Endothelial cell (in vitro differentiated cells): ENCODE results near the gene PRAC2. TPM values are rescaled to one million over a fixed set of nuclear protein-coding genes. Genes with fewer than 3 reads are reported as not detected.

Experiments
- DNase-seq: peaks from one replicate; pipeline ENCODE4 v3.0.0; 2021; ENCODE audit warnings: low spot score
- H3K27ac Mint-ChIP-seq: one replicate; pipeline ENCODE4 v1.8.0; 2021; ENCODE audit warnings: mixed read lengths, inconsistent platforms; ENCODE audit not compliant: unreplicated experiment
- H3K27me3 Mint-ChIP-seq: one replicate; pipeline ENCODE4 v1.8.0; 2021; ENCODE audit warnings: mild to moderate bottlenecking, moderate library complexity, mixed read lengths, inconsistent platforms; ENCODE audit not compliant: unreplicated experiment
- H3K36me3 Mint-ChIP-seq: one replicate; pipeline ENCODE4 v1.8.0; 2021; ENCODE audit warnings: mild to moderate bottlenecking, low read depth, mixed read lengths, inconsistent platforms; ENCODE audit not compliant: unreplicated experiment
- H3K4me1 Mint-ChIP-seq: one replicate; pipeline ENCODE4 v1.8.0; 2021; ENCODE audit warnings: mild to moderate bottlenecking, mixed read lengths, inconsistent platforms; ENCODE audit not compliant: unreplicated experiment
- H3K4me3 Mint-ChIP-seq: one replicate; pipeline ENCODE4 v1.8.0; 2021; ENCODE audit warnings: mild to moderate bottlenecking, mixed read lengths, inconsistent platforms; ENCODE audit not compliant: unreplicated experiment
- H3K9me3 Mint-ChIP-seq: one replicate; pipeline ENCODE4 v1.8.0; 2021; ENCODE audit warnings: mixed read lengths, inconsistent platforms; ENCODE audit not compliant: unreplicated experiment
- total RNA-seq: library from RNA; stranded (reverse); fragmentation: NEBNext Ultra II Directional; extraction: Animal tissue kit (Norgen Biotek cat#: 25700); gene quantifications from one replicate; pipeline ENCODE4 v1.2.1, GENCODE V29; 2021; ENCODE audit not compliant: unreplicated experiment
- TF ChIP-seq, protein P1 (sequence below): fragments of 200-600 bp; sonication (generic); IDR thresholded peaks from one replicate; pipeline ENCODE4 v1.5.0; 2021; ENCODE audit warnings: antibody characterized with exemption; ENCODE audit not compliant: unreplicated experiment

Gene PRAC2
- total RNA-seq, 1 donor from 2014 or later, result not detected

DNA sequence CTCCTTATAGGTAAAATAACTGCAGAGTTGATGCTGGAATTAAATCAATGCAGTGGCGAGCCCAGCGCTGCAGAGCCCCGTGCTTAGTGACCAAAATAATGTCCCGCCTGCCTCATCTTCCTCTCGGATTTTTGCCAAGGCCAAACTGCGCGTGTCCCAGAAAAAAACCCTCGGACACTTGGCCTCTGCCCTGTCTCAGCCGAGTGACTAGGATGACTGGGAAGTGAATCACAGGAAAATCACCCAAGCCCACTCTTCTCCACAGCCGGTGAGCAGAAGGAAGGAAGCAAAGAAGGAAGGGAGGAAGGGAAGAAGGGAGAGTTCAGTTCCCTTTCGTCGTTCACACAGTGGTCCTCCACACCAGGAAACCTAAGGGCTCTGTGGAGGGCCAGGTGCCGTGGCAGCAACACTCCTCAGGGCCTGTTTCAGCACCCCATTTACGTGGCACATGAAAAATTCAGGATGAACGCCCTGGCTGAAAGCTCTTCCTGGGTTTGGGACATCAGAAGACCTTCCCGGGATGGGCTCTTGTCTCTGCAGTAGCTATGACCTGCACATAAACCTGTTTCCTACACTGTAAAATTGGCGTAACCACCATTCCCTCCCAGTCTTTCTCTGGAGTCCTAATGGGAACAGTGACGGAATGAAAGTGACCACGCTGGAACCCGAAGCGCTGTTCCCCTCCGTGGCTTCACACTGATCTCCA lies 31.0 kb downstream of the PRAC2 start:
- Mint-ChIP-seq H3K4me1 (peaks cover 29% of the 10 kb centered on the region), H3K9me3 (no peaks in the 10 kb centered on the region), H3K4me3 (no peak overlapping the region), H3K27me3 (peaks cover 50% of the 10 kb centered on the region), H3K36me3 (no peaks in the 10 kb centered on the region), H3K27ac (no peak overlapping the region)
- TF ChIP-seq, protein P1, sequence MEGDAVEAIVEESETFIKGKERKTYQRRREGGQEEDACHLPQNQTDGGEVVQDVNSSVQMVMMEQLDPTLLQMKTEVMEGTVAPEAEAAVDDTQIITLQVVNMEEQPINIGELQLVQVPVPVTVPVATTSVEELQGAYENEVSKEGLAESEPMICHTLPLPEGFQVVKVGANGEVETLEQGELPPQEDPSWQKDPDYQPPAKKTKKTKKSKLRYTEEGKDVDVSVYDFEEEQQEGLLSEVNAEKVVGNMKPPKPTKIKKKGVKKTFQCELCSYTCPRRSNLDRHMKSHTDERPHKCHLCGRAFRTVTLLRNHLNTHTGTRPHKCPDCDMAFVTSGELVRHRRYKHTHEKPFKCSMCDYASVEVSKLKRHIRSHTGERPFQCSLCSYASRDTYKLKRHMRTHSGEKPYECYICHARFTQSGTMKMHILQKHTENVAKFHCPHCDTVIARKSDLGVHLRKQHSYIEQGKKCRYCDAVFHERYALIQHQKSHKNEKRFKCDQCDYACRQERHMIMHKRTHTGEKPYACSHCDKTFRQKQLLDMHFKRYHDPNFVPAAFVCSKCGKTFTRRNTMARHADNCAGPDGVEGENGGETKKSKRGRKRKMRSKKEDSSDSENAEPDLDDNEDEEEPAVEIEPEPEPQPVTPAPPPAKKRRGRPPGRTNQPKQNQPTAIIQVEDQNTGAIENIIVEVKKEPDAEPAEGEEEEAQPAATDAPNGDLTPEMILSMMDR, result no peak
- no peak for DNase-seq

DNA sequence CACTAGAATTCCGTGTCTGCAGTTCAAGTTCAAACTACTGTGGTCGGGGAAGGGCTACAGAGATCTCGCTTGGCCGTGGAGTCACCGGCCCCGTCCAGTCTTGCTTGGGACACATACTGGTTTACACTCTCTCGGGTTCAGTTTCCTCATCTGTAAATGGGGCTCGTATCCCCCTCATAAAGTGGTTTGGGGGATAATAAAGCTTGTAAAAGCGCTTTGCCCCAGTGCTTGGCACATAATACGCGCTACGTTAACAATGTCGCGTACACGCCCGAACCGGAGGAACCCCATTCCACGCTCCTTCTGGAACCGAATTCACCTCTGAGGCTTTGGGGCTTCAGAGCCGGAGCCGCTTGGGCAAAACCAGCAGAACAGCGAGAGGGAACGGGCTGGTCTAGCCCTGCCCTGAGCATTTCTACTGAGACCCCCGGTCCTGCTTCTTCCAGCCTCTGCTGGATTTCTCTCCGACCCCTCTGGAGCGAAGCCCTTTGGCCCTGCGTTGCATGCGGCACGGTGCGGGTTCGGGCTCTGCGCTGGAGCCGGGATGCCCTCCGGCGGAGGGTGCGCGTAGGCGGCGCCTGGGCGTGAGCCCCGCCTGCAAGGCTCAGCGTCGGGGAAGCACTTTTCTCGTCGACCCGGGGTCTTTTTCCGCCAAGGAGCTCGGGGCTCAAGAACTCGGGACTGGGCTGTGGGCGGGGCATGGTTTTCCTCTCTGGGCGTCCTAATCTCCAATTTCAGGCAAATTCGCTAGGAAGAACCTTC lies 31.7 kb downstream of the PRAC2 start:
- Mint-ChIP-seq H3K27me3 (peaks cover 47% of the 10 kb centered on the region), H3K36me3 (no peaks in the 10 kb centered on the region), H3K9me3 (no peaks in the 10 kb centered on the region), H3K27ac (no peak overlapping the region), H3K4me1 (peaks cover 29% of the 10 kb centered on the region), H3K4me3 (no peak overlapping the region)
- no peak for DNase-seq
- TF ChIP-seq, protein P1, result no peak

DNA sequence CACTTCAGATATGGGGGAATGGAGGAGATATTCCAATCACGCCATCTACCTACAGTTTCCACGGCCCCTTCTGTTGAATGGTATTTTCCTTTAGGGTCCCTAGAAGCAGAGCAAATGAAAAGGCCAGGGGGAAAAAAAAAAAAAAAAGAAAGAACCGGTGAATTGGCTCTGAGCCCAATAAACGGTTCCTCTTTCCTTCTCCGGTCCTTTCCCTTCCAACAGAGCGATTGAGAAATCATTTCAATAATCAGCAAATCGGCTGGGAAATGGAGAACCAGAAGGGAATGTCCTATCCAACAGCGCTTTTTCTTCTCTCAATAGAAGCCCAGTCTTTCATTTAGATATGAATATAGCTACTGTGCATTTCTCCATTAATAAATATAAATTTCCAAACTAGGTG lies 32.4 kb downstream of the PRAC2 start:
- Mint-ChIP-seq H3K4me3 (no peak overlapping the region), H3K9me3 (no peaks in the 10 kb centered on the region), H3K36me3 (no peaks in the 10 kb centered on the region), H3K27ac (no peak overlapping the region), H3K4me1 (peaks cover 26% of the 10 kb centered on the region), H3K27me3 (peaks cover 43% of the 10 kb centered on the region)
- DNase-seq, result no peak
- TF ChIP-seq, protein P1, result no peak

DNA sequence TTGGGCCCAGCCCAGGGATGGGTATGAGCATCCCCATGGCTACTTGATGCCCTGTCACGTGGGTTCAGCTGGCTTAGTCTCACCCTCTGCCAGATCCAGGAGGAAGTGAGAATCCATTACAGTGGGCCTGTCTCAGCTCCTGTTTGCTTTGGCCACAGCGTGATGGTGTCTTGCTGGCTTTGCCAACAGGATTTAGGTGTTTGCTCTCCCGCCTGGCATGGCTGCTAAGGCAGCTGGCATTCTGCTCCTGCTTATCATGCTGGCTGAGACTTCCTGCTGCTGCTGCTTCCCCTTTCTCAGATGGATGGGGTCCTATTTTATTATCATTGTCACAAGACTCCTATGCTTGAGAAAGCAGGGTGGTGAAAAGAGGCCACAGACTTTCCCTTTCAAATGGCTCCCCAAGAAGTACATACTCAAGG lies 33.9 kb downstream of the PRAC2 start:
- DNase-seq, result no peak
- peaks cover 36% of the 10 kb centered on the region for H3K27me3 Mint-ChIP-seq
- H3K27ac Mint-ChIP-seq, result no peak overlapping the region
- peaks cover 25% of the 10 kb centered on the region for H3K4me1 Mint-ChIP-seq
- TF ChIP-seq, protein P1, result no peak
- H3K36me3 Mint-ChIP-seq, result no peaks in the 10 kb centered on the region
- no peak overlapping the region for H3K4me3 Mint-ChIP-seq
- no peaks in the 10 kb centered on the region for H3K9me3 Mint-ChIP-seq

DNA sequence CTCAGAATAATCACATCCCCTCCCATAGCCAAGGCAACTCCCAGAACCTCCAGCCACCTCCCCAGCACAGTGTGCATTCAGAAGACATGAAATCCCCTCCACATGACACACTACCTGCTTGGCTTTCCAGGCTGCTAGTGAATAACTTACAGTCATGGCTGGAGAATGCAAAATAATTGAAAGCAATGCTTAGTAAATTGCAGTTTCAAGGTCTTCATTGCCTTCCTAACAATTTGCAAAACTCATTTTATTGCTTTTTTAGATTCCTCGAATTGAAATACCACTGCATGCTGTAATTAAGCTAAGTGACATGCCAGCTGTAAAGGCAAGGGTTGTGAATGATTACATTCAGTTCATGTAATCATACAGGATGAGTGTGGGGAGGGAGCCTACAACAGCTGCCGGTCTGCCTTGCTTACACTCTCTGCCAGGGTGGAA lies 34.6 kb downstream of the PRAC2 start:
- no peak for DNase-seq
- TF ChIP-seq, protein P1, result no peak
- H3K4me3 Mint-ChIP-seq, result no peak overlapping the region
- no peaks in the 10 kb centered on the region for H3K9me3 Mint-ChIP-seq
- peaks cover 25% of the 10 kb centered on the region for H3K4me1 Mint-ChIP-seq
- H3K36me3 Mint-ChIP-seq, result no peaks in the 10 kb centered on the region
- H3K27me3 Mint-ChIP-seq, result peaks cover 30% of the 10 kb centered on the region
- H3K27ac Mint-ChIP-seq, result no peak overlapping the region
